ENCODE results near the gene RPUSD4.

RPUSD4 gene

DNA sequence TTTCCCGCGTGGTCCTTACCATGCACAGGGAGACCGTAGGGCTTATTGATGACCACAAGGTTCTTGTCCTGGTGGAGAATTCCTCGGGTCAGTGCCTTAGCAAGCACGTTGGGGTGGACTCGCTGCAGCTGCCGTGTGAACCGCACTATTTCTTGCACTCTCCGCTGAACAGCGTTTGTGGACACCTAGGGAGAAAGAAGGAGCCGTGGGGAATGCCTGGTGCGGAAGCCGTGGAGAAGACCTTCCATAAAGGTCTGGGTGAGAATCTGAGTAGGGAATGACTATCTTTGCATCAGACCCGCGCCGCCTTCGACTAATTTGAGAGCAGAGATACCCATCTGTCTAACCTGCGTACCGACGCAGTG lies 597 bp downstream of the RPUSD4 start:
- DNase-seq, result no peak

DNA sequence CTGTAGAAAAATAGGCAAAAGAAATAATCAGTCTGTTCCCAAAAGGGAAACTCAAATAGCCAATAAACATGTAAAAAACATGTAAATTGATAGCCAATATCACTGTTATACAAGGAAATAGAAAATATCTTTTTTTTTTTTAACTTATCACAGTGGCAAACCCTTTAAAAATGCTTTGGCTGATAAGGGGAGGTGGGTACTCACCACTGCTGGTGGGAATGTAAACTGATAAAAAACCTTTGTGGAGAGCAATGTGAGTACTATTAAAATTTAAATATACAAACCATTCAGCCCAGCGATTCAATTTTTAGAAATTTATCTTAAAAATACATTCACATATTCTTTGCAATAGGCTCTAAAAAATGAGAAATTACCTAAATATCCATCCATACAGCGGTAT lies 3.6 kb downstream of the RPUSD4 start:
- no peak for DNase-seq

- no peak for DNase-seq
Measured at GRCh38 chr11:126205359-126205758, 6.1 kb downstream of the RPUSD4 start.

DNA sequence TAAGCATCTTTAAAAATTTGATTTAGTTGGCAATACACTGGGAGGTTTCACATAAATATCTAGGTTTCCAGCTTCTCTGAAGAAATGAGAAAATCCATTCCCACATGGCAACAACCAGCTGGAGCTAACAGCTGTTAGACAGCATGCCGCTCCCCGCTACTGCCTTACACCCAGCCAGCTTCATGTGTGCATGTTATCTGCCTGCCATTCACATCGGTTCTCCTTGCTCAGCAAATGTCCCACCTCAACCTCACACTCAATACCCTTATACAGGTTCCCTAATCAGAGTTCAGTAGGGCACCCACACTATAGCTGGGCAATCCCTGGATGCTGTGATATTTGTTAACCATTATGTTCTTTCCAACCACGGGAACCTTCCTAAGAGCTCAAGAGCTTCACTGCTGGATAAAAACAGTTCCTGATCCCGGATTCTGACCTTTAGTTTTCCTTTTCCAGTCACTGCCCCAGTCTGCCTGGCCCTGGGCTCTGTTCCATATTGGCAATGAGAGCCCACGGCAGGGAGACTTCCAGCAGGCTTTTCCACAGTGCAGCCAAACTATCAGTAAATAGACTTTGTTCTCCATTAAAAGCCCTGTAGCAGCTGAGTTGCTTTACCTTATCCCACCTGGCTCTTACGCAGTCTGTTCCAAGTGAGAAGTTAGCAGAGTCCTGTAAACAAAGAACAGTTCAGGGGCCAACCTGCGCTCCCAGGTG lies 8.6 kb downstream of the RPUSD4 start:
- DNase-seq, result peak; percentile 15

DNA sequence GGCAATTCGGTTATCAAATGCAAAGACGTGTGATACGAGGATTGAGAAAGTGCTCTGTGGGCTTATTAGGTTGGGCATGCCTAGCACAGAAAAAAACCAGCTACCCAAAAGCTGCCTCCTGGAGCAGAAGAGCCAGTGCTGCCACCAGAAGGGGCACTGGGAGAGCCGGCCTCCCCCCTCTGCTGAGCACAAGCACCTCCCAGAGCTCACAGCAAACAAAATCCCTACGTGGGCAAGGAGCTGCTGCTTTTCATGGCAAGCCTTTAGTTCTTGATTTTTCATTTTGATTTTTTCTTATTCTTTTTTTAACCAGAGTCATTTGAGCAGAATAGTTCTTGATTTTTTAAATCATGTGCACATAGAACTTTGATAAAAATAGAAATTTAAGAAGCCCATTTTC lies 12.8 kb downstream of the RPUSD4 start:
- DNase-seq, result no peak

DNA sequence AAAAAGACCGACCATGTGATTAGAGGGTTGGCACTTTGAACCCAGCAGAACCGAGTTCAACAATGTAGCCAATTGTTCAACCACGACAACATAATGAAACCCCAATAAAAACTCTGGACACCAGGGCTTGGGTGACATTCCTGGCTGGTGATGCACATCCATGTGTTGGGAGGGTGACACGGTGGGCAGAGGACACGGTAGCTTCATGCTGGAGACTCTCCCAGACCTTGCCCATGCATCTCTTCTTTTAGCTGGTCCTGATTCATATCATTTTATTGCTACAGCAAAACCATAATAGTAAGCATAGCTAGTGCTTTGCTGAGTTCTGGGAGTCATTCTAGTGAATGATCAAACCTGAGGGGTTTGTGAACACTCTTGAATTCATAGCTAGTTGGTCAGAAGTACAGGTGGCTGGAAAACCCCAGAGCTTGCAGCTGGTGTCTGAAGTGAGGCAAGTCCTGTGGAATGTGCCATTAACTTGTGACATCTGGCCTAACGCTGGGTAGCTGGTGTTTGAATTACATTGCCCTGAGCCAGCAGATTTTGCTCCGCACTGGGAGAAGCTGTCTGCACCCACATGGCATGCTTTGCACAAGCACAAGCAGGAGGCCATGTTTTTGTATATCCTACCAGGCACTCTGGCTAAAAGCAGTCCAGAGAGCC lies 14.0 kb downstream of the RPUSD4 start:
- DNase-seq, result peak; percentile 6

DNA sequence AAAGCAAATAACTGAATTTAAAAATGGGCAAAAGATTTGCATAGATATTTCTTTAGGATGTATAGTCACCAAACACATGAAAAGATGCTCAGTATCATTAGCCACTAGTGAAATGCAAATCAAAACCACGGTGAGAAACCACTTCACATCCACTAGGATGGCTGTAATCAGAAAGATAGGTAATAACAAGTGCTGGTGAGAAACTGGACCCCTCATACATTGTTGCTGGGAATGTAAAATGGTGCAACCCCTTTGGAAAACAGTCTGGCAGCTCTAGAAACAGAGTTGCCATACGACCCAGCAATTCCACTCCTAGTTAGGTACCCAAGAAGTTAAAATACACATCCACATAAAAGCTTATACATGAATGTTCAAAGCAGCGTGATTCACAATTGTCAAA lies 16.3 kb downstream of the RPUSD4 start:
- no peak for DNase-seq

- peak; percentile 16 for DNase-seq
Measured at GRCh38 chr11:126194121-126194543, 17.3 kb downstream of the RPUSD4 start.

- DNase-seq, result no peak
Measured at GRCh38 chr11:126193038-126193478, 18.4 kb downstream of the RPUSD4 start.

DNA sequence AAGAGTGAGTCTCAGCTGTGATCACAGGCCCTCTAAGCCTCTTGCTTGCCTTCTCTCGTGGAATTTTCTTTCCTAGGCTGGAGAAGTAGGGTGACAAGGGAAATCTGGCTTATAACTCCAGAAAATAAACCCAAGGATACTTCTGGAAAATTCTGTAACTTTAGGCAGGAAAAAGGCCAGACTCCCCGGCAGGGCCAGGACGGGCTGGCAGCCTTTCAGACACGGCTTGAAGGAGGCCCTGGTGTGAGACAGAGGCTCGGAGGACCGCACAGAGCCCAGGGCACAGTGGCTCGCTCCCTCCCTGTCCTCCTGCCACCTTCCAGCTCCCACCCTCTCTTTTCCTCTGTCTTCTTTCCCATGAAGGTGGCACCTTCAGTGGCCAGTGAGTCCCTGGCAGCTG lies 19.1 kb downstream of the RPUSD4 start:
- no peak for DNase-seq

DNA sequence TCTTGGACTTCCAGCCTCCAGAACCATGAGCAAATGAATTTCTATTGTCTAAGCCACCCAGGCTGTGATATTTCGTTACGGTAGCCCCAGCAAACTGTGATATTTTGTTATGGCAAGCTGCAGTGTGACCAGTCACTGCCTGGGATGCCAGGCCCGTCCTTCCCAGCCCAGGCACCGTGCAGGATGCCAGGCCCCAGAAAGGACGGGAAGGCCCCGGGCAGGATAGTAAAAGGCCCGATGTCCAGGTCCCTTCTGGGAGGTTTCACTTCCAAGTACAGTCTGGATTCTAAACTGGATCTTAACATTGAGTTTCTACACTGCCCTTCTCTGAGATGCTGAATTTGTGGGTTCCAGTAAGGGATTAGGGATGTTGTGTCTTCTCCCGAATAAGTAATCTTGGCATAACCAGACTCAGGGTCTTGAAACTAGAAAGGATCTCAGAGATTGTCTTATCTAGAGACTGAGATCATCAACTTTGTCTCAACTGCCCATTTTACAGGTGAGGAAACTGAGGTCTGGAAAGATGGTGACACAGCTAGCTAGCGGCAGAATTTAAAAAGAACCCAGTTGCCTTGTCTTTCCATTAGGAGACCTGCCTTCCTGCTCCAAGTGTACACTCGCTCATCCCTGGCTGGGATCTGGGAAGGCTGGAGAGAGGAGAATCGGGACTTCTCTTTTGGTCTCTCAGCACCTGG lies 19.9 kb downstream of the RPUSD4 start:
- no peak for DNase-seq

- DNase-seq, result no peak
Measured at GRCh38 chr11:126190792-126191191, 20.7 kb downstream of the RPUSD4 start.

- DNase-seq, result no peak
Measured at GRCh38 chr11:126189109-126189929, 22.1 kb downstream of the RPUSD4 start.

DNA sequence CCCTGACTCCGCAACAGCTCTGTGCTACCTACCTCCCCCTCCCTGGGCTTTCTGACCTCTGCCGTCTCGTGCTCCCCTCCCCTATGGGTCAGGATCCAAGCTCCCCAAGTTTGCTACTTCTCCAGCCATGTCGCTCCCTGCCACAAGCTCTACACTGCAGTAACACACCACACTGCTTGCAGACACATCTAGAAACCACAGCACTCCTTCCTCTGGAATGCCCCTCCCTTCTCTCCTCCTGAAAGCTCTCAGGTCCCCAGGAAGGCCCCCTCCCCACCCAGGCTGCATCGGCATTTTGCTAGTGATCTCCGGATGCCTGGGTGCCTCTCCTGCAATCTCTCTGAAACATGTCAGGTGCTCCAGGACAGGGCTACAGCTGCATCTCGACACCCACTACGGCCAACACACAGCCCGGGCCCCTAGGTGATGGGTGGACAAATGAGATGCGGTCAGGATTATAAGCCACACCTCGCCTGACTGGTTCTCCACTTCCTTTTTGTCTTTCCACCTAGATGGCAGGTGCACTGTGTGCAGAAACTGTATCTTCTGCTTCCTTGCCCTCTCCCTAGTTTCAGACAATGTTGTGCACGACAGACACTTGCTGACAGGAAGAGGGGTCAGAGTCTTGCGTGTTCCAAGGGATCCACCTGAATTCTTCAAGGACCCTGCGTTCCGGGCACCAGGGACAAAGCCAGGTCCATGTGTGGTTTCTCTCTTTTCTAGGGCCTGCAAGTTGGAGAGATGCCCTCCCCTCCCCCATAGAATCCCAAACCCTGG lies 22.9 kb downstream of the RPUSD4 start:
- DNase-seq, result no peak

- DNase-seq, result no peak
Measured at GRCh38 chr11:126186708-126187529, 24.5 kb downstream of the RPUSD4 start.

DNA sequence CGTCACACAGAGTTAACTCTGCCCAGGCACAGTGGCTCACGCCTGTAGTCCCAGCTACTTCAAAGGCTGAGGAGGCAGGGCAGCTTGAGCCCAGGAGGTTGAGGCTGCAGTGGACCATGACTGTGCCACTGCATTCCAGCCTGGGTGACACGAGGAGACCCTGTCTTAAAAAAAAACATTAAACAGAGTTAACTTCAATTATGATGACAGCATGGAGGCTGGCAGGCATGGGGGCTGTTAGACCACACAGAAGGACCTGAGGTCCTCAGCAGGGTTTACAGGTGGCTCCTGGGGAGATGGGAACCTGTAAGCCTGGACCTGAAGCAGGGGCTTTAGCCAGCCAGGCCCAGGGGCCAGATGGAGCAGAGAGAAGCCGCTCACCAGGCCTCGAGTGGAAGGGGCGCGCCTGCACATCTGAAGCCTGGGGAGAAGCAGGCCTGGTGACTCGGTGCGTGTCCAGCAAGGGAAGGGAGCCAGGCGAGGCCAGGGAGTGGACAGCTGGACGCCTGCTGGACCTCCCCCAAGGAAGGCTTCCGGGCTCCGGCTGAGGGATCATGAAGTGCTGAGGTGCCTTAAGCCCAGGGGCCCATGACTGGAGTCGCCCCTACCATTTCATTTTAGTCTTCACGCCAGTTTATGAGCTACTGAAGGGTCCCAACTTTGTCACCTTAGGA lies 25.3 kb downstream of the RPUSD4 start:
- no peak for DNase-seq

DNA sequence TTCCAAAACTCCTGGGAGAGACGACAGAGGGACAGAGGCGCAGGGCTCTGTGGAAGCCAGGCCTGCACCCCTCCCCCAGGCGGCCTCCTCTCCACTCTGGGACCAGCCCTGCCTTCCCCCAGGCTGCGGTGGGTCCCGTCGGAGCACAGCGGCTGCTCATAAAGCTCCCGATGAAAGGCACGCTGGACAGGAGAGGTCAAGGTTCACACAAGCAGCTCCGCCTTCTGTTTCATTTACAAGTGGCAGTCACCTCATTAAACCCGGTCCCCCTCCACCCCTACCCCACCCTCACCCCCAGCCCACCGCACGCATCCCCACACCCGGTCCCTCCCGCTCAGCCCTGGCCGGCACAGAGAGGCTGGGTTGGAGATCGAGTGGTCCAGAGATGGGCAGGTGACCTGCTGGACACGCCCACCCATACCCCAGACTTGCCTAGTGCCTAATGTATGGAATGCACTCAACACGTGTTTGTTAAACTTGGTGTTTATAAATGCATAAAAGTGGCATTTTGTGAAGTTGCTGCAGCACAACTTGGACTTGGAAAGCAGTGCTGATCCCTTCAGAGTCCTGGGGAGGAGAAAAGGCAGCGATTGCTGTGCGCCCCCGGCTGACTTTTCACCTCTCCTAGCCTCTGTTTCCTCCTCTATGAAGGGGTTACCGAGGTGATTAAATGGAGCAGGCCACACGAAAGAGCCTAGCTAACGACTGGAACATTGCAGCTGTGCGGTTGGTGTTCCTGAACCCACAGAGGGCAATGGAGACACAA lies 26.0 kb downstream of the RPUSD4 start:
- DNase-seq, result no peak

DNA sequence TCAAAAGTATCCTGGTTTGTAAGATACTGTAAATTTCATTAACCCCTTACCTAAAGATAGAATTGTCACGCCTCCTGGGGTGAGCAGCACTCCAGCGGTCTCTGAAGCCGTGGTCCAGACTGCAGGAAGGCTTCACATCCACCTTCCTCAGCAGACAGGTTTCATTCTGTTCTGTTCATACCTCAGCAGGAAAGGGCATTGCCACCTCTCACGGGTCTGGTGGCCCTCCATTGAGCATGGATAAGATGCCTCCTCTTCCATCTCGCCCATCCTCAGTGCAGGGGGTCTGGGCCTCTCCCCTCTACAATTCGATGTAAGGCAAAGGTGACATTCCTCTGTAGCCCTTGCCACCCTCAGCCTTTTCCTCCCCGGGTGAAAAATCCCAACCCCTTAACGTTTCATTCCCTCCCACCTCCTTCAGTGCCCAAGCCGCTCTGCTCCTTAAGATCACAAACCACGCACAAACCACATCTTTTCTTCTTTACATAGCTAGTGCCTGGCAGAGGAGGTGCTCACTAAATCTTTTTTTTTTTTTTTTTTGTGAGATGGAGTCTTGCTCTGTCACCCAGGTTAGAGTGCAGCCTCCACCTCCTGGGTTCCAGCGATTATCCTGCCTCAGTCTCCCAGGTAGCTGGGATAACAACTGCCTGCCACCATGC lies 28.5 kb downstream of the RPUSD4 start:
- no peak for DNase-seq

DNA sequence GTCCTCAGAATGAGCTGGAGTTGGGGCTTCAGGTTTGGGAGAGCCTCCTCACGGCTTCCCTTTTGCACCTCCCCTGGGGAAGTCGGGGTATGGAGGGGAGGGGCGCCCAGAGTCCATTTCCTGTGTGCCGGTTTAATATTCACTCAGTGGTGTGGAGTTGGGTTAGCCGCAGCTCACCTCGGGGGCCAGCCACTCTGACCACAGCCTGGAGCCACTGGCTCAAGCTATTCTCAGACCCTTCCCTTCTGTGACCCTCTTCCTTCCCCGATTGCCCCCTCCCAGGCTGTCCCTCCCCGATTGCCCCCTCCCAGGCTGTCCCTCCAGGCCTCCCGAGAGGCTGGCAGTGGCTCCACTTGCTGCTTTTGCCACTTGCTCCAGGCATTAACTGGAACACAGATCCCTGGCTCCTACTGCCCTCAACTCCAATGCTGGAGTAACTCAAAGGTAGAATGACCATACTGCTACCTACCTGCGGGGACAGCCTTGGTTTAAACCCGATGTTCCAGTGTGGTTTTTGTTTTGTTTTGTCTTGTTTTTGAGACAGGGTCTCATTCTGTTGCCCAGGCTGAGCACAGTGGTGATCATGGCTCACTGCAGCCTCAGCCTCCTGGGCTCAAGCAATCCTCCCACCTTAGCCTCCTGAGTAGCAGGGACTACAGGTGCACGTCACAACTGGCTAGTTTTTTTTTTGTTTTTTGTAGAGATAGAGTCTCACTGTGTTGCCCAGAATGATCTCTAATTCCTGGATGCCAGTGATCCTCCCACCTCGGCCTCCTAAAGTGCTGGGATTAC lies 29.3 kb downstream of the RPUSD4 start:
- no peak for DNase-seq
